NCI-H748 treated with DMSO at 0.1 percent for 48 hours (cell line): ENCODE measurements around the gene LSM5.

Experiments
- DNase-seq: peaks from one replicate; lab custom pipeline; 2025; lab: John Stamatoyannopoulos, UW

The LSM5 gene

GRCh38 chr7:32490127-32490796 is at the start of gene LSM5:
Gene LSM5 (minus strand): TSS chr7:32490380. CDS start chr7:32490365, 15 bp downstream.
- peak; percentile 87 for DNase-seq

GRCh38 chr7:32539366-32539765 is 49.2 kb upstream of the LSM5 start:
- DNase-seq = no peak

GRCh38 chr7:32537760-32538159 is 47.6 kb upstream of the LSM5 start:
- DNase-seq = no peak

- DNase-seq = no peak
Observed at GRCh38 chr7:32536585-32536984, 46.4 kb upstream of the LSM5 start.

- no peak for DNase-seq
Observed at GRCh38 chr7:32536016-32536415, 45.8 kb upstream of the LSM5 start.

- DNase-seq = no peak
Observed at GRCh38 chr7:32535162-32535702, 45.1 kb upstream of the LSM5 start.

GRCh38 chr7:32533276-32534029 is 43.3 kb upstream of the LSM5 start:
- no peak for DNase-seq

GRCh38 chr7:32532716-32533115 is 42.5 kb upstream of the LSM5 start:
- DNase-seq = no peak

- no peak for DNase-seq
Observed at GRCh38 chr7:32532086-32532485, 41.9 kb upstream of the LSM5 start.

GRCh38 chr7:32531402-32531801 is 41.2 kb upstream of the LSM5 start:
- no peak for DNase-seq

GRCh38 chr7:32525839-32526238 is 35.7 kb upstream of the LSM5 start:
- no peak for DNase-seq

GRCh38 chr7:32524631-32525030 is 34.5 kb upstream of the LSM5 start:
- no peak for DNase-seq

- DNase-seq = no peak
Observed at GRCh38 chr7:32522746-32523530, 32.8 kb upstream of the LSM5 start.

GRCh38 chr7:32519763-32520162 is 29.6 kb upstream of the LSM5 start:
- no peak for DNase-seq

GRCh38 chr7:32518534-32519140 is 28.5 kb upstream of the LSM5 start:
- no peak for DNase-seq

- DNase-seq = no peak
Observed at GRCh38 chr7:32516551-32517100, 26.4 kb upstream of the LSM5 start.

- DNase-seq = no peak
Observed at GRCh38 chr7:32515890-32516550, 25.8 kb upstream of the LSM5 start.

- no peak for DNase-seq
Observed at GRCh38 chr7:32513210-32513609, 23.0 kb upstream of the LSM5 start.

GRCh38 chr7:32511791-32512190 is 21.6 kb upstream of the LSM5 start:
- no peak for DNase-seq

- DNase-seq = no peak
Observed at GRCh38 chr7:32507414-32507813, 17.2 kb upstream of the LSM5 start.
